Activated naive CD8-positive, alpha-beta T cell treated with anti-CD3 and anti-CD28 coated beads, Interleukin-2, amount 10 ng/mL, durations not matched to agents 7 days and 5 days (primary cell): Measurements from ENCODE around the gene MCM7. TPM values are rescaled to one million over a fixed set of nuclear protein-coding genes. Genes with fewer than 3 reads are reported as not detected.

Experiments used
- ATAC-seq: fragments of 150-1000 bp; cut with Tn5 transposase; one replicate; pipeline ENCODE4 v1.10.0; 2021; ENCODE audit warnings: low read depth, moderate library complexity
- POLR2A ChIA-PET: fragments of 350-600 bp; sonication (Branson Sonifier 250); formaldehyde crosslinking; loops from one replicate; lab custom pipeline; 2021; ENCODE audit warnings: antibody characterized with exemption; lab: Charles Lee
- DNase-seq: peaks from one replicate; pipeline ENCODE4 v3.0.0; 2021
- H3K27ac Mint-ChIP-seq: one replicate; pipeline ENCODE4 v1.8.0; 2022; ENCODE audit warnings: mild to moderate bottlenecking, mixed read lengths
- H3K27me3 Mint-ChIP-seq: one replicate; pipeline ENCODE4 v1.8.0; 2022; ENCODE audit warnings: mild to moderate bottlenecking, moderate library complexity, mixed read lengths
- H3K36me3 Mint-ChIP-seq: one replicate; pipeline ENCODE4 v1.8.0; 2021; ENCODE audit warnings: mild to moderate bottlenecking, mixed read lengths
- H3K4me1 Mint-ChIP-seq: one replicate; pipeline ENCODE4 v1.8.0; 2021; ENCODE audit warnings: mixed read lengths
- H3K4me3 Mint-ChIP-seq: one replicate; pipeline ENCODE4 v1.8.0; 2022; ENCODE audit warnings: mild to moderate bottlenecking, moderate library complexity, mixed read lengths
- H3K9me3 Mint-ChIP-seq: one replicate; pipeline ENCODE4 v1.8.0; 2021; ENCODE audit warnings: mixed read lengths
- total RNA-seq, 2 experiments: library from RNA; stranded (reverse); gene quantifications; one replicate each; pipeline ENCODE4 v1.2.3, GENCODE V29; 2021

Gene MCM7
- total RNA-seq, 2 experiments from 2014 or later, result 278 to 307 TPM

GRCh38 chr7:100088621-100089457 is 12.4 kb downstream of the MCM7 start, which contains the start of gene COPS6:
TSS of gene COPS6 (plus strand) at chr7:100088969. CDS start at chr7:100088991, 22 bp downstream.
- Mint-ChIP-seq H3K4me1 (peaks cover 18% of the 10 kb centered on the region), H3K4me3 (peak within 1 kb of the TSS; percentile 89), H3K27ac (peak within 1 kb of the TSS; percentile 92), H3K9me3 (no peaks in the 10 kb centered on the region), H3K27me3 (peaks cover 2% of the 10 kb centered on the region), H3K36me3 (peaks cover 19% of the 10 kb centered on the region)
- ATAC-seq (peak; percentile 69), DNase-seq (peak; percentile 95)
- POLR2A ChIA-PET, result interaction anchor here (0.8 to 3.7 kb wide), 7 partner anchors 9 to 340 kb away, joined by 3 to 57 read pairs (median 4); partner anchors contain the start of genes AP4M1, MBLAC1, MCM7 and MEPCE

GRCh38 chr7:100088095-100088620 is 13.0 kb downstream of the MCM7 start:
- no peak for ATAC-seq
- no peak for DNase-seq
- peaks cover 6% of the 10 kb centered on the region for H3K27me3 Mint-ChIP-seq
- H3K36me3 Mint-ChIP-seq, result peaks cover 16% of the 10 kb centered on the region
- H3K27ac Mint-ChIP-seq, result peak overlapping the region; percentile 92
- H3K4me1 Mint-ChIP-seq, result peaks cover 18% of the 10 kb centered on the region
- H3K4me3 Mint-ChIP-seq, result peak overlapping the region; percentile 89
- POLR2A ChIA-PET, result interaction anchor here (0.8 to 3.7 kb wide), 7 partner anchors 9 to 341 kb away, joined by 3 to 57 read pairs (median 4); partner anchors contain the start of genes AP4M1, MBLAC1, MCM7 and MEPCE
- no peaks in the 10 kb centered on the region for H3K9me3 Mint-ChIP-seq

DNA sequence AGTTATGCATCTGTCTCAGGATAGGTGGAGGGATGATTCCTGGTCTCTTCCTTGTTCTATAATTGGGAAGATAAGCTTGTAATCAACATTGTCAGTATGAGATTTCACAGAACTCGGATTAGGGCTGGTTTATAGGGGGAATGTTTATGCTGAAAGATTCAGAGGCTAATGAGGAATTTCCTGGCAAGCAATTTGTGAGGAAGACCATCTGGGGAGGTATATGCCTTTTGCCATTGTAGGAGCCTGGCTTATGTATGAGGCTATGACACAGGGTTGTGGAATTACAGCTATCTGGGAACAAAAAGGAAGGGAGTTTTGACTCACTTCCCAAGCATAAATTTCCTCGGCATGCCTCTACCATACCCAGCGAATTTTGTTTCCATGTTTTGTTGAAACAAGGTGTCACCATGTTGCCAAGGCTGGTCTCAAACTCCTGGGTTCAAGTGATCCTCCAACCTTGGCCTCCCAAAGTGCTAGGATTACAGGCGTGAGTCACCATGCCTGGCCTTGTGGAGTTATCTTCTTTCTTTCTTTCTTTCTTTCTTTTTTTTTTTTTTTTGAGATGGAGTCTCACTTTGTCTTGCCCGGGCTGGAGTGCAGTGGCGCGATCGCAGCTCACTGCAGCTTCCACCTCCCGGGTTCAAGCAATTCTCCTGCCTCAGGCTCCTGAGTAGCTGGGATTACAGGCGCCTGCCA is 14.0 kb downstream of the MCM7 start:
- Mint-ChIP-seq H3K27me3 (peaks cover 10% of the 10 kb centered on the region), H3K4me3 (peak overlapping the region; percentile 4), H3K27ac (no peak overlapping the region), H3K4me1 (peaks cover 26% of the 10 kb centered on the region), H3K36me3 (peaks cover 7% of the 10 kb centered on the region), H3K9me3 (no peaks in the 10 kb centered on the region)
- DNase-seq (no peak), ATAC-seq (no peak)
- POLR2A ChIA-PET, result no interaction called here

GRCh38 chr7:100085515-100085914 is 15.7 kb downstream of the MCM7 start:
- peaks cover 26% of the 10 kb centered on the region for H3K4me1 Mint-ChIP-seq
- H3K4me3 Mint-ChIP-seq, result no peak overlapping the region
- no peaks in the 10 kb centered on the region for H3K9me3 Mint-ChIP-seq
- ATAC-seq (no peak), DNase-seq (no peak)
- peaks cover 7% of the 10 kb centered on the region for H3K36me3 Mint-ChIP-seq
- H3K27me3 Mint-ChIP-seq, result peaks cover 10% of the 10 kb centered on the region
- POLR2A ChIA-PET, result no interaction called here
- H3K27ac Mint-ChIP-seq, result no peak overlapping the region

- Mint-ChIP-seq H3K27me3 (peaks cover 10% of the 10 kb centered on the region), H3K4me1 (peaks cover 25% of the 10 kb centered on the region), H3K27ac (peak overlapping the region; percentile 86), H3K4me3 (peak overlapping the region; percentile 86), H3K9me3 (no peaks in the 10 kb centered on the region), H3K36me3 (peaks cover 11% of the 10 kb centered on the region)
- POLR2A ChIA-PET, result interaction anchor here (0.7 to 2.4 kb wide), 12 partner anchors 18 to 1135 kb away, joined by 3 to 22 read pairs (median 5); partner anchors contain the start of genes AP4M1, MBLAC1, MCM7 and TRIM4
- no peak for DNase-seq
- no peak for ATAC-seq
These were observed 18.2 kb downstream of the MCM7 start for GRCh38 chr7:100082978-100083377.

GRCh38 chr7:100081535-100082102 is 19.6 kb downstream of the MCM7 start, which contains the start of gene ZNF3:
TSS of gene ZNF3 (minus strand) at chr7:100081723. CDS start at chr7:100077357, 4,366 bp downstream.
- POLR2A ChIA-PET, result interaction anchor here (0.7 to 2.4 kb wide), 13 partner anchors 10 to 1136 kb away, joined by 3 to 22 read pairs (median 4); partner anchors contain the start of genes AP4M1, MCM7, ZKSCAN1 and ZNHIT1
- no peaks in the 10 kb centered on the region for H3K9me3 Mint-ChIP-seq
- H3K4me3 Mint-ChIP-seq, result peak within 1 kb of the TSS; percentile 86
- peaks cover 10% of the 10 kb centered on the region for H3K27me3 Mint-ChIP-seq
- peaks cover 25% of the 10 kb centered on the region for H3K4me1 Mint-ChIP-seq
- peak; percentile 96 for DNase-seq
- ATAC-seq, result peak; percentile 90
- H3K36me3 Mint-ChIP-seq, result peaks cover 16% of the 10 kb centered on the region
- peak within 1 kb of the TSS; percentile 86 for H3K27ac Mint-ChIP-seq

DNA sequence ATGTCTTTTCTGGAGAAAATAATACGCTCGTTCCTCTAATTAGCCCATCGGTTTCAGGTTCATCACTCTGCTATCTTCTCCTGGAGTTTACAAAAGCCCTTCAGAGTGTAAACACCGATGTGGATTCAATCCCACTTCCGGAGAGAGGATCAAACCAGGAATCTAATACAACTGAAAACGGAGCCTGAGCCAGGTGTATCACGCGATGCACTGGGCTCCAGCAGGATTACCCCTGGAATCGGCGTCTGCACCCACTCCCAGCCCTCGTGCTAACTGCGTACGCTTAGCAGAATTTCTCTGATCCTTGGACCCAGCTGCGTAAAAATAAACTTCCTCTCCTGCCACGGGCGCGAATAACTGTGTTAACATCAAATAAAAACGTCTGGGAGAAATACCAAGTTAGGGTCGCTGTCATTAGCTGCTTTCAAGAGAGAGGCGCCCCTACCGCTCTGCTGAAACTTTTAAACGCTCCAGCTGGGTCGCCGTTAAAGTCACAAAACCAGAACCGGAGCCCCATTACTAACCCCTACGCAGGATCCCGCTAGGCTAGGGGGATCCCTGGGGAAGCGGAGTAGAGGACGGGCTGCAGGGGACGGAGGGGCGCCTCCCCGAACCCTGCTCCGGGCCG is 20.2 kb downstream of the MCM7 start:
- Mint-ChIP-seq H3K27me3 (peaks cover 10% of the 10 kb centered on the region), H3K36me3 (peaks cover 22% of the 10 kb centered on the region), H3K27ac (peak overlapping the region; percentile 69), H3K9me3 (no peaks in the 10 kb centered on the region), H3K4me1 (peaks cover 25% of the 10 kb centered on the region), H3K4me3 (peak overlapping the region; percentile 86)
- POLR2A ChIA-PET, result interaction anchor here (0.6 to 2.4 kb wide), 6 partner anchors 8 to 87 kb away, joined by 3 to 22 read pairs (median 4); partner anchors contain the start of genes AP4M1, MCM7 and ZKSCAN1
- ATAC-seq (no peak), DNase-seq (no peak)

DNA sequence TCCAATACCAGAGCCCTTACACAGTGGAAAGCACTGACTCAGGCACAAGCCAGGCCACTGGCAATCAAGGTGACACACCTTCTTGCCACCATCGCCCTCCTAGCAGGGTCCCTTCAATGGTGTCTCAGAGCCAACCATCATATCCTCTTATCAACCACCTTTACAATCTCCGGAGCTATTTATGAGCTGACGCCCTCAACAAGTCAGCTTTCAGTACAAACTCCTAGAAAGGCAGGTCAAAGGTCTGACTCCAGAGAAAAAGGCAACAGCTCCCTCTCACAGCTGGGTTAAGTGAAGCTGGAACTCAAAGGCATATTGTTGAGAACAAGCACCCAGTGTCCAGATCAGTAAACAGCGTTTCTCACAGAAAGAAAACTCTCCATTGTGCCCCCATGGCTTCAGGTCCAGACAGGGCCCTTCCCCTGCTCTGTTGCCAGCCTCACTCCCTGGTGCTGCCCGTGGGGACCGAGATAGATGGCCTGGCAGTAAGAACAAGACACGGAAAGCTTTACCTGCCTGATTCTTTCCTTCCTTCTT is 22.1 kb downstream of the MCM7 start:
- H3K27me3 Mint-ChIP-seq, result peaks cover 8% of the 10 kb centered on the region
- no peak for ATAC-seq
- no peak overlapping the region for H3K4me3 Mint-ChIP-seq
- no peak overlapping the region for H3K27ac Mint-ChIP-seq
- peaks cover 25% of the 10 kb centered on the region for H3K4me1 Mint-ChIP-seq
- no peaks in the 10 kb centered on the region for H3K9me3 Mint-ChIP-seq
- peaks cover 41% of the 10 kb centered on the region for H3K36me3 Mint-ChIP-seq
- DNase-seq, result no peak
- POLR2A ChIA-PET, result no interaction called here

GRCh38 chr7:100077205-100077604 is 24.0 kb downstream of the MCM7 start:
- peaks cover 59% of the 10 kb centered on the region for H3K36me3 Mint-ChIP-seq
- POLR2A ChIA-PET, result no interaction called here
- no peaks in the 10 kb centered on the region for H3K27me3 Mint-ChIP-seq
- DNase-seq, result no peak
- H3K4me1 Mint-ChIP-seq, result peaks cover 18% of the 10 kb centered on the region
- H3K9me3 Mint-ChIP-seq, result peaks cover 5% of the 10 kb centered on the region
- H3K27ac Mint-ChIP-seq, result no peak overlapping the region
- ATAC-seq, result no peak
- no peak overlapping the region for H3K4me3 Mint-ChIP-seq

DNA sequence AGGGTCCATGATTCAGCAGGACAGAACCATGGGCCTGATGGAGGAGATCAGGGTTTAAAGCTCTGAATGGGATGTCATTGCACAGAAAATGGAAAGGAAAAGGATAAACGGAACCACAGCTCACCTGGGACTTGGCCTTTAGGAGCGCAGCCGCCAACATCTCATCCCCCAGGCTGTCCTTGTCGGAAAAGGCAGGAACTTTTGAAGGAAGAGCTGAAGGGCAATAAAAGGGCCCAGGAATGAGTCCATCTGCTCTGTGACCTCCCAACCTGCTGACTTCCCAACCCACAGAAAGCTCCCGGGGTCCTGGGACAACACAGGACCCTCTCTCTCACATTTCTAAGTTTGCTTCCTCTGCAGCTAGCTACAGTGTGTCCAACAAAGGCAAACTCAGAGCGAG is 25.8 kb downstream of the MCM7 start:
- no peaks in the 10 kb centered on the region for H3K27me3 Mint-ChIP-seq
- H3K9me3 Mint-ChIP-seq, result peaks cover 22% of the 10 kb centered on the region
- POLR2A ChIA-PET, result interaction anchor here (1.2 kb wide), 1 partner anchor 12 kb away, joined by 3 read pairs; no protein-coding TSS in a partner anchor
- H3K36me3 Mint-ChIP-seq, result peaks cover 72% of the 10 kb centered on the region
- H3K27ac Mint-ChIP-seq, result no peak overlapping the region
- H3K4me1 Mint-ChIP-seq, result peaks cover 10% of the 10 kb centered on the region
- H3K4me3 Mint-ChIP-seq, result no peak overlapping the region
- ATAC-seq (no peak), DNase-seq (no peak)

DNA sequence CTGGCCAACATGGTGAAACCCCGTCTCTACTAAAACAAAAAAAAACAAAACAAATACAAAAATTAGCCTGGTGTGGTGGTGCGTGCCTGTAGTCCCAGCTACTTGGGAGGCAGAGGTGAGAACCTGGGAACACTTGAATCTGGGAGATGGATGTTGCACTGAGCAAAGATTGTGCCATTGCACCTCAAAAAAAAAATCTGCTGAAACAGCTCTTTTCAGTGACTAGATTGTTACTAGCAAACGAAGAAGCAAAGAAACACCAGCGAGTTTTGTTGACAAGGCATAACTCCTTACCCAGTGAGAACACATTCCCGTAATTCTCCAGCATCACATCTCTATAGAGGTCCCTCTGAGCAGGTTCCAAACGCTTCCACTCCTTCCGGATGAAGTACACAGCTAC is 26.4 kb downstream of the MCM7 start:
- Mint-ChIP-seq H3K36me3 (peaks cover 73% of the 10 kb centered on the region), H3K4me1 (peaks cover 5% of the 10 kb centered on the region), H3K27ac (no peak overlapping the region), H3K9me3 (peaks cover 25% of the 10 kb centered on the region), H3K27me3 (no peaks in the 10 kb centered on the region), H3K4me3 (no peak overlapping the region)
- no peak for DNase-seq
- no peak for ATAC-seq
- POLR2A ChIA-PET, result interaction anchor here (1.2 kb wide), 1 partner anchor 12 kb away, joined by 3 read pairs; no protein-coding TSS in a partner anchor

GRCh38 chr7:100072462-100072861 is 28.7 kb downstream of the MCM7 start:
- POLR2A ChIA-PET, result interaction anchor here (0.8 kb wide), 1 partner anchor 8 kb away, joined by 3 read pairs; no protein-coding TSS in a partner anchor
- DNase-seq, result no peak
- H3K9me3 Mint-ChIP-seq, result peaks cover 25% of the 10 kb centered on the region

More at GRCh38 chr7:100072462-100072861, 28.7 kb downstream of the MCM7 start:
- Mint-ChIP-seq H3K4me1 (no peaks in the 10 kb centered on the region), H3K36me3 (peaks cover 80% of the 10 kb centered on the region), H3K27me3 (no peaks in the 10 kb centered on the region), H3K4me3 (no peak overlapping the region), H3K27ac (no peak overlapping the region)
- ATAC-seq, result no peak
